Glutamatergic neuron (in vitro differentiated cells): ENCODE measurements around the gene ELF4. TPM values are rescaled to one million over a fixed set of nuclear protein-coding genes. Genes with fewer than 3 reads are reported as not detected.

Source experiments
- DNase-seq: peaks from one replicate; pipeline ENCODE4 v3.0.0; 2022
- H3K27ac Mint-ChIP-seq: one replicate; pipeline ENCODE4 v1.8.0; 2020; ENCODE audit warnings: mild to moderate bottlenecking, mixed read lengths, inconsistent platforms; ENCODE audit not compliant: unreplicated experiment
- H3K27me3 Mint-ChIP-seq: one replicate; pipeline ENCODE4 v1.8.0; 2020; ENCODE audit warnings: mild to moderate bottlenecking, moderate library complexity, mixed read lengths, inconsistent platforms; ENCODE audit not compliant: unreplicated experiment
- H3K36me3 Mint-ChIP-seq: one replicate; pipeline ENCODE4 v1.8.0; 2020; ENCODE audit warnings: mild to moderate bottlenecking, mixed read lengths, inconsistent platforms; ENCODE audit not compliant: unreplicated experiment
- H3K4me1 Mint-ChIP-seq: one replicate; pipeline ENCODE4 v1.8.0; 2020; ENCODE audit warnings: mild to moderate bottlenecking, low read depth, mixed read lengths, inconsistent platforms; ENCODE audit not compliant: unreplicated experiment
- H3K4me3 Mint-ChIP-seq: one replicate; pipeline ENCODE4 v1.8.0; 2020; ENCODE audit warnings: mild to moderate bottlenecking, mixed read lengths, inconsistent platforms; ENCODE audit not compliant: unreplicated experiment
- H3K9me3 Mint-ChIP-seq: one replicate; pipeline ENCODE4 v1.8.0; 2020; ENCODE audit warnings: mild to moderate bottlenecking, moderate library complexity, mixed read lengths, inconsistent platforms; ENCODE audit not compliant: unreplicated experiment
- CTCF ChIP-seq: fragments of 200-600 bp; sonication (generic); IDR thresholded peaks from one replicate; pipeline ENCODE4 v1.5.0; 2021; ENCODE audit not compliant: partially characterized antibody, unreplicated experiment
- total RNA-seq: library from RNA; stranded (reverse); fragmentation: NEBNext Ultra II Directional; extraction: Animal tissue kit (Norgen Biotek cat#: 25700); gene quantifications from one replicate; pipeline ENCODE4 v1.2.1, GENCODE V29; 2021; ENCODE audit not compliant: unreplicated experiment

The ELF4 gene
- total RNA-seq, 1 donor from 2014 or later: 0.10 TPM

GRCh38 chrX:130032552-130032951 lies 77.7 kb downstream of the ELF4 start:
- H3K9me3 Mint-ChIP-seq: no peaks in the 10 kb centered on the region
- H3K27ac Mint-ChIP-seq: no peak overlapping the region
- no peaks in the 10 kb centered on the region for H3K4me1 Mint-ChIP-seq
- H3K4me3 Mint-ChIP-seq: no peak overlapping the region
- no peaks in the 10 kb centered on the region for H3K36me3 Mint-ChIP-seq
- no peaks in the 10 kb centered on the region for H3K27me3 Mint-ChIP-seq
- no peak for DNase-seq
- no peak for TF ChIP-seq CTCF

- H3K27ac Mint-ChIP-seq: no peak overlapping the region
- no peaks in the 10 kb centered on the region for H3K36me3 Mint-ChIP-seq
- DNase-seq: no peak
- H3K4me1 Mint-ChIP-seq: no peaks in the 10 kb centered on the region
- H3K4me3 Mint-ChIP-seq: no peak overlapping the region
- H3K27me3 Mint-ChIP-seq: no peaks in the 10 kb centered on the region
- H3K9me3 Mint-ChIP-seq: no peaks in the 10 kb centered on the region
- TF ChIP-seq CTCF: no peak
Observed at GRCh38 chrX:130030826-130031225, 79.5 kb downstream of the ELF4 start.

- TF ChIP-seq CTCF: peak; percentile 57
- Mint-ChIP-seq H3K4me1 (no peaks in the 10 kb centered on the region), H3K27ac (no peak overlapping the region), H3K4me3 (no peak overlapping the region), H3K27me3 (no peaks in the 10 kb centered on the region), H3K36me3 (no peaks in the 10 kb centered on the region), H3K9me3 (no peaks in the 10 kb centered on the region)
- DNase-seq: peak; percentile 54
Observed at GRCh38 chrX:130028196-130028595, 82.1 kb downstream of the ELF4 start.

GRCh38 chrX:130027569-130027968 lies 82.7 kb downstream of the ELF4 start:
- DNase-seq: no peak
- Mint-ChIP-seq H3K9me3 (no peaks in the 10 kb centered on the region), H3K36me3 (no peaks in the 10 kb centered on the region), H3K4me3 (no peak overlapping the region), H3K27me3 (no peaks in the 10 kb centered on the region), H3K27ac (no peak overlapping the region), H3K4me1 (no peaks in the 10 kb centered on the region)
- no peak for TF ChIP-seq CTCF

- no peak for TF ChIP-seq CTCF
- Mint-ChIP-seq H3K36me3 (no peaks in the 10 kb centered on the region), H3K4me3 (no peak overlapping the region), H3K27ac (no peak overlapping the region), H3K9me3 (no peaks in the 10 kb centered on the region), H3K4me1 (no peaks in the 10 kb centered on the region), H3K27me3 (no peaks in the 10 kb centered on the region)
- DNase-seq: no peak
Observed at GRCh38 chrX:130025256-130025655, 85.0 kb downstream of the ELF4 start.
